Eye (tissue), 1 donor: ENCODE results near the gene OR4C6.

Experiments used
- DNase-seq: peaks from one replicate; pipeline ENCODE4 v3.0.0-alpha.2; 2015

The OR4C6 gene

GRCh38 chr11:55661901-55662300 is at the start of gene OR4C6:
Gene OR4C6 (plus strand): TSS chr11:55662201. CDS start chr11:55665167, 2,966 bp downstream.
- DNase-seq = no peak

- DNase-seq = no peak
These were observed 37.5 kb upstream of the OR4C6 start for GRCh38 chr11:55624531-55624930.

GRCh38 chr11:55634813-55635212 is 27.2 kb upstream of the OR4C6 start, which contains the start of gene OR4P4:
Gene OR4P4 (plus strand): TSS chr11:55635113.
- no peak for DNase-seq

- no peak for DNase-seq
These were observed 14.0 kb upstream of the OR4C6 start, which contains the start of gene OR4S2 for GRCh38 chr11:55648027-55648426. Gene OR4S2 (plus strand): TSS chr11:55648327. CDS start chr11:55650904, 2,577 bp downstream.

- DNase-seq = no peak
These were observed 9.4 kb upstream of the OR4C6 start for GRCh38 chr11:55652560-55652959.

GRCh38 chr11:55655096-55655495 is 6.9 kb upstream of the OR4C6 start:
- no peak for DNase-seq

- no peak for DNase-seq
These were observed 3.9 kb upstream of the OR4C6 start for GRCh38 chr11:55658031-55658573.

- no peak for DNase-seq
These were observed 3.4 kb upstream of the OR4C6 start for GRCh38 chr11:55658608-55659007.

- no peak for DNase-seq
These were observed 7.4 kb downstream of the OR4C6 start for GRCh38 chr11:55669376-55669775.

- DNase-seq = no peak
These were observed 11.9 kb downstream of the OR4C6 start for GRCh38 chr11:55673860-55674259.

GRCh38 chr11:55697817-55698216 is 35.8 kb downstream of the OR4C6 start:
- DNase-seq = no peak

- DNase-seq = no peak
These were observed 39.4 kb downstream of the OR4C6 start for GRCh38 chr11:55701429-55701828.

GRCh38 chr11:55707029-55707428 is 45.0 kb downstream of the OR4C6 start:
- no peak for DNase-seq

GRCh38 chr11:55714982-55715888 is 53.2 kb downstream of the OR4C6 start:
- no peak for DNase-seq
